Mucosa of descending colon (tissue), 3 donors: ENCODE measurements around the gene AQP2. TPM values are rescaled to one million over a fixed set of nuclear protein-coding genes. Genes with fewer than 3 reads are reported as not detected.

Experiments used
- ATAC-seq: fragments of 200-7000 bp; cut with Tn5 transposase; one replicate; pipeline ENCODE4 v1.9.1; 2020; ENCODE audit warnings: mild to moderate bottlenecking, moderate library complexity
- DNase-seq, 3 donors: peaks; one replicate each; pipeline ENCODE4 v3.0.0-alpha.2; 2020
- H3K36me3 ChIP-seq: fragments of 200-600 bp; one replicate; pipeline ENCODE4 v1.8.0; 2021; ENCODE audit warnings: low read depth, mild to moderate bottlenecking
- H3K4me1 ChIP-seq: fragments of 200-600 bp; one replicate; pipeline ENCODE4 v1.8.0; 2021; ENCODE audit warnings: low read depth, mild to moderate bottlenecking
- H3K4me3 ChIP-seq: fragments of 200-600 bp; one replicate; pipeline ENCODE4 v1.8.0; 2021; ENCODE audit warnings: mild to moderate bottlenecking
- H3K9me3 ChIP-seq: fragments of 200-600 bp; one replicate; pipeline ENCODE4 v1.8.0; 2021; ENCODE audit warnings: mild to moderate bottlenecking
- intact Hi-C, 2 donors: fragments of 100-400 bp; cut with DNase I in 1 of 2; cut with micrococcal nuclease in 1 of 2; formaldehyde crosslinking; loops; one replicate each; pipeline versions ENCODE4 v1.11.0 to v1.11.1; 2022; cut with DNase I, micrococcal nuclease
- total RNA-seq, 3 donors: library from RNA; stranded (reverse); fragmentation: NEBNext Ultra II Directional in 2 of 3; extraction: Animal tissue kit (Norgen Biotek cat#: 25700) in 2 of 3; gene quantifications; one replicate each; pipeline versions ENCODE4 v1.2.1 to v1.2.4, GENCODE V29; 2021 to 2023
- TF ChIP-seq, protein P1 (sequence below): fragments of 200-600 bp; IDR thresholded peaks from one replicate; pipeline ENCODE4 v1.8.0; 2022; ENCODE audit warnings: antibody characterized with exemption, mild to moderate bottlenecking
- donor health status: DM: no; HTN: no; CAD: no; lungs with moderate emphysema.
- donor health status: DM: no; HTN: no; CAD: no.
- donor health status: DM: no; HTN: yes; CAD: no.

Gene AQP2
- total RNA-seq, 3 donors from 2014 or later, result not detected

GRCh38 chr12:49965836-49966235 lies 15.3 kb downstream of the AQP2 start:
- Histone ChIP-seq H3K9me3 (no peaks in the 10 kb centered on the region), H3K36me3 (no peaks in the 10 kb centered on the region), H3K4me3 (no peak overlapping the region), H3K4me1 (peaks cover 3% of the 10 kb centered on the region)
- TF ChIP-seq, protein P1, sequence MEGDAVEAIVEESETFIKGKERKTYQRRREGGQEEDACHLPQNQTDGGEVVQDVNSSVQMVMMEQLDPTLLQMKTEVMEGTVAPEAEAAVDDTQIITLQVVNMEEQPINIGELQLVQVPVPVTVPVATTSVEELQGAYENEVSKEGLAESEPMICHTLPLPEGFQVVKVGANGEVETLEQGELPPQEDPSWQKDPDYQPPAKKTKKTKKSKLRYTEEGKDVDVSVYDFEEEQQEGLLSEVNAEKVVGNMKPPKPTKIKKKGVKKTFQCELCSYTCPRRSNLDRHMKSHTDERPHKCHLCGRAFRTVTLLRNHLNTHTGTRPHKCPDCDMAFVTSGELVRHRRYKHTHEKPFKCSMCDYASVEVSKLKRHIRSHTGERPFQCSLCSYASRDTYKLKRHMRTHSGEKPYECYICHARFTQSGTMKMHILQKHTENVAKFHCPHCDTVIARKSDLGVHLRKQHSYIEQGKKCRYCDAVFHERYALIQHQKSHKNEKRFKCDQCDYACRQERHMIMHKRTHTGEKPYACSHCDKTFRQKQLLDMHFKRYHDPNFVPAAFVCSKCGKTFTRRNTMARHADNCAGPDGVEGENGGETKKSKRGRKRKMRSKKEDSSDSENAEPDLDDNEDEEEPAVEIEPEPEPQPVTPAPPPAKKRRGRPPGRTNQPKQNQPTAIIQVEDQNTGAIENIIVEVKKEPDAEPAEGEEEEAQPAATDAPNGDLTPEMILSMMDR, result no peak
- ATAC-seq, result no peak
- no peak for DNase-seq
- intact Hi-C loops, result loop anchor here (5.0 to 10.0 kb wide), 2 partner anchors 89 to 106 kb away; partner anchors contain the start of gene ASIC1 (in 1 of the 2)

- TF ChIP-seq, protein P1, result no peak
Measured at GRCh38 chr12:49966511-49967041, 16.0 kb downstream of the AQP2 start.

DNA sequence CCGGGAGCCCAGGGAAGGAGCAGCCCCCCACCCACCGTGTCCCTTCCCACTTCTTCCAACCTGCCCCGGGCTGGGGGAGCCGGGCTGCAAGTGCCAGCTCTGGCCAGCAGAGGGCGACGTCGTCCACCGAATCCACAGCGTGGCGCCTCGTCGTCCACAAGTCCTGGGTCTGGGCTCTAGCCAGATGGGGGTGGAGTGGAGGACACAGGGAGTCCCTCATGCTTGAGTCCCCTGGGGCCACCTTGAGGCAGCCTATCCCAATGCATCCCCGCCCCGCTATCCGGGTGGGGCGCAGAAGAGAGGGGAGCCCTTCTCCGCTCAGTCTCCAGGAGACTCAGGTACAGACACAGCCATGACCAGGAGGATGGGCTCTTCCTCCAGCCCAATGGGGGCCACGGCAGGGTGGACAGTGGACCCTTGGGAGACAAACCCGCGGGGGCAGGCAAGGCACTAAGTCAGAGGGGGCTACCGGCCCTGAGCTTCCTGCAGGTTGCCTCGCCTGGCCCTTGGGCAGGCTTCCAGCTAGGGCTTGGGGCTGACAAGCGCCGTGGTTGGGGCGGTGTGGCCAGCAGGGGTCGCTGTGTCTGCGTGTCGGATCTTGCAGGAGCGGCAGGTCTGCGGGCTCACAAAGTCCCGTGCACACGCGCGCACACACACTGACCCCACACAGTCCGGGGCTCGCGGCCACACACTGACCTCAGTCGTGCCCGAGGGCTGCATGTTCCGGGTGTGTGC lies 16.7 kb downstream of the AQP2 start:
- H3K4me1 ChIP-seq, result peaks cover 3% of the 10 kb centered on the region
- peak; percentile 91 to 96 (median 94) for DNase-seq
- H3K4me3 ChIP-seq, result no peak overlapping the region
- no peaks in the 10 kb centered on the region for H3K36me3 ChIP-seq
- peak; percentile 92 for ATAC-seq
- H3K9me3 ChIP-seq, result no peaks in the 10 kb centered on the region
- intact Hi-C loops, result loop anchor here (5.0 to 10.0 kb wide), 2 partner anchors 88 to 105 kb away; partner anchors contain the start of gene ASIC1 (in 1 of the 2)
- TF ChIP-seq, protein P1, result peak; percentile 89

More at GRCh38 chr12:49966511-49967041, 16.0 kb downstream of the AQP2 start:
- ATAC-seq (no peak), DNase-seq (no peak)
- Histone ChIP-seq H3K4me1 (peaks cover 3% of the 10 kb centered on the region), H3K36me3 (no peaks in the 10 kb centered on the region), H3K9me3 (no peaks in the 10 kb centered on the region), H3K4me3 (no peak overlapping the region)
- intact Hi-C loops, result loop anchor here (5.0 to 10.0 kb wide), 2 partner anchors 88 to 106 kb away; partner anchors contain the start of gene ASIC1 (in 1 of the 2)

DNA sequence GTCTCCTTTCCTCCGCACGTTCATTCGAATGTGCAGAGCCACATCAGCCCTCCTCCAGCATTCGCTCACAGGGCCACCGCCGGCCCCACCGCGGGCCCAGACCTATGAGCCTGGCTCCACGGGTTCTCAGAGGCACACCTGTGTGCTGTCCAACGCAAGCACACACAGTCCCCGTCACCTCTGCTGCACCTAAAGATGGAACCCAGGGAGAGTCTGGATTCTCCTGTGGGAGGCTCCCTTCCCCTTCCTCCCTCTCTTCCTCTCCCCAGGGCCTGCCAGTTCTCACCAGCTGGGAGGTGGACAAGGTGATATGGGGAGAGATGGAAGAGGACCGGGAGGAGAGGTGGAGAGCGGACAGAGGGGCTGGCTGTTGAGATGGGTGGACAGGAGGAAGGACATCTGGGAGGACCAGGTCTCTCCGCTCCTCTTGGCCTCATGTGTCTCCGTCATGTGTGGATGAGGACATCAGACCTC lies 17.3 kb downstream of the AQP2 start:
- H3K9me3 ChIP-seq, result no peaks in the 10 kb centered on the region
- H3K36me3 ChIP-seq, result no peaks in the 10 kb centered on the region
- DNase-seq, result no peak
- peaks cover 3% of the 10 kb centered on the region for H3K4me1 ChIP-seq
- TF ChIP-seq, protein P1, result no peak
- H3K4me3 ChIP-seq, result no peak overlapping the region
- no peak for ATAC-seq
- intact Hi-C loops, result loop anchor here (5.0 to 10.0 kb wide), 2 partner anchors 87 to 104 kb away; partner anchors contain the start of gene ASIC1 (in 1 of the 2)

DNA sequence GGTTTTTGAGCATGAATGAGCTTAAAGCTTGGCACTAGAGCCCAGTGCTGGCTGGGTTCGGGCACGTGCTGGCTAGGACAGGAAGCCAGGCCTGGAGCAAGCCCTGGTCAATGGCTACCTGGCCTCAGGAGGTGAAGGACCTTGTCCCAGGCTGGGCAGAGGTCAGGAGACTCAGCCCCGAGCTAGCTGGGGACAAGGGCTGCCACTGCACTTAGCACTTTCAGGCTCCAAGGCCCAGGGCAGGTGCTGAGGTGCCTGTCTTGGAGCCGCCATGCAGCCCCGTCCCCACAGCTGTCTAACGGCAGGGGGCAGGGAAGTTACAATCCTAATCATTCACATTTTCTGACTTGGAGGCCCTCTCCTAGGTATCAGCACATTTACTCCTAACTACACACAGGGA lies 17.9 kb downstream of the AQP2 start:
- no peak overlapping the region for H3K4me3 ChIP-seq
- ATAC-seq, result no peak
- peaks cover 3% of the 10 kb centered on the region for H3K4me1 ChIP-seq
- H3K9me3 ChIP-seq, result no peaks in the 10 kb centered on the region
- DNase-seq, result no peak
- H3K36me3 ChIP-seq, result no peaks in the 10 kb centered on the region
- intact Hi-C loops, result loop anchor here (5.0 to 10.0 kb wide), 2 partner anchors 86 to 104 kb away; partner anchors contain the start of gene ASIC1 (in 1 of the 2)
- TF ChIP-seq, protein P1, result no peak
